ENCODE measurements around the gene ETV1. TPM values are rescaled to one million over a fixed set of nuclear protein-coding genes. Genes with fewer than 3 reads are reported as not detected.

ETV1 gene
- total RNA-seq, 1 experiment from 2014 or later, result 34.6 TPM

DNA sequence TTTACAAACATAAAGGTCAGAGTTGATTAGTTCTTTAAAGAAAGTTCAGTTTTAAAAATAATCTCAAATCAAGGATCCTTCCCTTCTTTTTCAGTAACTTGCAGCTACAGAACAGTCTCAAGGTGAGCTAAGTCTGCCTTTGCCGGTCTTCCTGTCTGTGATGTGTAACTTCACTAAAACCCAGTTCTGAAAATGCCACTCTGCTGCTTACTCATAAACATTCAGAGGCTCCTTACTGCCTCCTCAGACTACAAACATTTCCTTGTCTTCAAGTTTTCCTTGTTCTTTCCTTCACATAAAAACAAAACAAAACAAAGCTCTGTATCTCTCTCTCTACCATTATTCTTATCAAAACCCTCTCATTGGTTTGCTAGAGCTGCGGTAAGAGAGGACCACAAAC, 128.7 kb downstream of the ETV1 start:
- DNase-seq (ENCODE audit: low read depth, low spot score), result peak; percentile 31
- in situ Hi-C loops (cut with HindIII; ENCODE audit: low pct_unique_long_range_greater_than_20kb, low sequenced_read_pairs), result loop anchor here (5.0 kb wide), 1 partner anchor 37 kb away; no protein-coding TSS in a partner anchor

GRCh38 chr7:13856012-13856411, 133.5 kb downstream of the ETV1 start:
- in situ Hi-C loops (cut with HindIII; ENCODE audit: low pct_unique_long_range_greater_than_20kb, low sequenced_read_pairs), result no loop called here
- no peak for DNase-seq (ENCODE audit: low read depth, low spot score)

DNA sequence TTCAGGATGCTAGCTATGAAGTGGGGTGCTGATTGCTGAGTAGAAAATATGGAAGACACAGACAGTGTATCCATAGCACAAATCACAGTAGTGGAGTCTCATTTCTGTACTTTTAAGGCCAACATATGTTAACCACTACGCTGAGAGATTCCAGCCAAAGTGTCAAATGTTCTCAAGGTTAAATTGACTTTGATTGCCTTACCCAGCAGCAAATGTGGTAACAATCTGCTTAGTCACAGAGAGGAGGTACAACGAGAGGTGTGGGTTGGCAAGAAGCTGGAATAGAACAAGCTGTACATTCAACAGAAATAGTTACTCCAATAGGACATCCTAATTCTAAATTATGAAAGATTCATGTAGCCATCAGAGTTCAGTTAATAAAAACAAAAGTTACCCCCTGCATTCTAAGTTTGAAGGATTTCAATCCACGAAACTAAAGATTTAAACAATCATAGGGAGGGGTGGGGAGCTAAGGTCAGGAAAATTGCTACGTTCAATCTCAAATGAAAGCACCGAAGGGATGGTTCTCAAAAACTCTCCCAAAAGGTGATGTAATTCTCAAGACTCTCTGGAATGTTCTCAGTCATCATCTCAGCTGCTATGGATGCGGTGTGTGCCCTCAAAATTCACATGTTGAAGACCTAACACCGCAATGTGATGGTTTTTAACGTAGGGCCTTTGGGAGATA, 137.0 kb downstream of the ETV1 start:
- in situ Hi-C loops (cut with HindIII; ENCODE audit: low pct_unique_long_range_greater_than_20kb, low sequenced_read_pairs), result no loop called here
- no peak for DNase-seq (ENCODE audit: low read depth, low spot score)

- peak; percentile 30 for DNase-seq (ENCODE audit: low read depth, low spot score)
- in situ Hi-C loops (cut with HindIII; ENCODE audit: low pct_unique_long_range_greater_than_20kb, low sequenced_read_pairs), result no loop called here
Measured at GRCh38 chr7:13851736-13852135, 137.7 kb downstream of the ETV1 start.

GRCh38 chr7:13850185-13850752, 139.2 kb downstream of the ETV1 start:
- in situ Hi-C loops (cut with HindIII; ENCODE audit: low pct_unique_long_range_greater_than_20kb, low sequenced_read_pairs), result no loop called here
- peak; percentile 90 for DNase-seq (ENCODE audit: low read depth, low spot score)

DNA sequence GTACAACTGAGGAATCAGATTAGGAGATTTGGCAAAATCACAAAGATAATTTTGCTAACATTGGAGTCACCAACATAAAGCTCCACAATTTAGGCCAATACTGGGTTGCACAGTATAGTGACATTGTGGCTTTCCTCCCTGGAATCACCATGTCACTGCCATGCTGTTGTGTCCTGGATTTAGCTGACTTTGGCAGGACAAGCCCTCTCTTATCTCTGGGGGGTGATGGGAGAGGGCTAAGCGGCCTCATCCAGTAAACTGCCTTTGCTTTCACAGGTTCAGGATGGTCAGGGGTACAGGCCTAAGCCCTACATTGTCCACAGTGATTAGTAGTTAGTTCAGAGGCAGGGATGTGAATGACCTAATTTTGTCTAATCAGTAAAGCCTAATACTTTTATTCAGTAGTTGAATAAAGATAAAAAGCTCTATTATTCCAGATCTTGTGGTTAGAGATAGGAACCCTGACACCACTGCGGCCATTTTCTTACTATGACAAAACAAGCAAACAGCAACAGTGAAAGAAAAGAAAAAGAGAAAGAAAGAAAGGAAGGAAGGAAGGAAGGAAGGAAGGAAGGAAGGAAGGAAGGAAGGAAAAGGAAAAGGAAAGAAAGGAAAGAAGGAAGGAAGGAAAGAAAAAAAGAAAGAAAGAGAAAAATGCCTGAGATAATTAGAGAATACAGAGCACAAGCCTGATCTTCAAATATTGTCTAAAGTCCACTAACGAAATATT, 140.1 kb downstream of the ETV1 start:
- DNase-seq (ENCODE audit: low read depth, low spot score), result no peak
- in situ Hi-C loops (cut with HindIII; ENCODE audit: low pct_unique_long_range_greater_than_20kb, low sequenced_read_pairs), result no loop called here

DNA sequence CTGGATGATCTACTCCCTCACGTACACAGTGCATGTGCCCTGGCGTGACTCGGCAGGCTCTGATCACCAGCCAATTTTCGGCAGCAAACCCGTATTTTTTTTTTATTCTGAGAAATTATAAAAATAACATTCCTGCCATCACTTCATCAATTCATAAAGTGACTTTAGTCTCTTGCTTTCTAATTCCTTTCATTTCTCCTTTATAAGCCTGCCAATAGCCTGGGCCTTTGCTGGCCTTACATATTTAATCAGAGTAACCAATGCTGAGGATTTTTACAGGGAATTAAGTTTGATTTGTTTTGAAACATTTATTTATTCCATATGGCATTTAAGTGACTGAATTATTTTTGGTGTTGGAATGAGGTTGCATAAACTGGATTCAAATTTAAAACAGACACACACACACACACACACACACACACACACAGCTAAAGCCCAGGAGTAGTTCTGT, 140.8 kb downstream of the ETV1 start:
- no peak for DNase-seq (ENCODE audit: low read depth, low spot score)
- in situ Hi-C loops (cut with HindIII; ENCODE audit: low pct_unique_long_range_greater_than_20kb, low sequenced_read_pairs), result no loop called here

DNA sequence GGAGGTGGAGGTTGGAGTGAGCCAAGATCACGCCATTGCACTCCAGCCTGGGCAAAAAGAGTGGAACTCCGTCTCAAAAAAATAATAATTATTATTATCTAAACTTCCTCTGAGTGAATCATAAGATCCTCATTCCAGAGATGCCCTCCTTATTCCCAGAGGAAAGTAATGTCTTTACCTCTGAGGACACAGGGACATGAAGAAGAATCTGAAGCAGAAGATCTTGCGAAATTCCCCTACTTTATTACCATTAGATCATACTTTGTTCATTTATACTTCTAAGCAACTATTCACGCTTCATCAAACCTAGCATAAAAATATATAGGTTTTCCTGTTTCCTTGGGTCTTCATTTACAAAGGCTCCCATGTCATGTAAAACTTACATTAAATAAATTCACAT, 143.1 kb downstream of the ETV1 start:
- no peak for DNase-seq (ENCODE audit: low read depth, low spot score)
- in situ Hi-C loops (cut with HindIII; ENCODE audit: low pct_unique_long_range_greater_than_20kb, low sequenced_read_pairs), result no loop called here

GRCh38 chr7:13845601-13846000, 143.9 kb downstream of the ETV1 start:
- in situ Hi-C loops (cut with HindIII; ENCODE audit: low pct_unique_long_range_greater_than_20kb, low sequenced_read_pairs), result no loop called here
- no peak for DNase-seq (ENCODE audit: low read depth, low spot score)

- in situ Hi-C loops (cut with HindIII; ENCODE audit: low pct_unique_long_range_greater_than_20kb, low sequenced_read_pairs), result no loop called here
- DNase-seq (ENCODE audit: low read depth, low spot score), result no peak
Measured at GRCh38 chr7:13844954-13845353, 144.5 kb downstream of the ETV1 start.

DNA sequence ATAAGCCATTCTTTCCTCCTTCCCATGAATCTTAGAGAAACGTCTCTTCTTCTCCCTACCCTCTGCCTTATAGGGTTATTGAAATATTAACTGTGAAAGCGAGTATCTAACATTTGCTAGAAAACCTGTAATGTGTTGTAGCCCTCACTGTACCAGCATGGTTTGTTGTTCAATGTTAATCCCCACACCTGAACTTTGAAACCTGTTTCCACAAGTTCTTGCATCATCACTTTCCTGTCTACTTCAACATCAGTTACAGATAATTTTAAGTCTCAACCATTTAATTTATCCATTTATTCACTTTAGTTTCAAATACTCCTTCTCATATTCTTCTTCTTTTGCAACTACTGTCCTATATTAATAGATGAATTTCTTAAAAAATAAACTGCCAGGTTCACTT, 148.2 kb downstream of the ETV1 start:
- in situ Hi-C loops (cut with HindIII; ENCODE audit: low pct_unique_long_range_greater_than_20kb, low sequenced_read_pairs), result no loop called here
- no peak for DNase-seq (ENCODE audit: low read depth, low spot score)

Small RNA genes within 50 kb of the gene (small RNA-seq; reads per million reads assigned to genes)
- gene RF00019, result 0 reads per million in 2 experiments
